Measurements from ENCODE around the gene LHPP.
A peak's percentile ranks its signal among the peaks of the same experiment; 100 is the strongest.

LHPP gene

GRCh38 chr10:124636271-124636995 lies 174.8 kb downstream of the LHPP start:
- H3K4me3 ChIP-seq (ENCODE audit: low read length): no peak overlapping the region
- H3K36me3 ChIP-seq (ENCODE audit: insufficient read depth, low read length): no peaks in the 10 kb centered on the region
- no peak overlapping the region for H3K9ac ChIP-seq (ENCODE audit: low read depth, low read length)
- no peaks in the 10 kb centered on the region for H3K27me3 ChIP-seq (ENCODE audit: control insufficient read depth, insufficient read depth, low read length)
- no peak overlapping the region for H3K4me2 ChIP-seq (ENCODE audit: low read length)
- H3K4me1 ChIP-seq (ENCODE audit: control insufficient read depth, insufficient read depth, low read length): peaks cover 21% of the 10 kb centered on the region
- no peaks in the 10 kb centered on the region for H3K9me3 ChIP-seq (replicated peaks; ENCODE audit: low read length)

GRCh38 chr10:124637091-124637700 lies 175.6 kb downstream of the LHPP start:
- no peak overlapping the region for H3K9ac ChIP-seq (ENCODE audit: low read depth, low read length)
- H3K4me3 ChIP-seq (ENCODE audit: low read length): no peak overlapping the region
- H3K27me3 ChIP-seq (ENCODE audit: control insufficient read depth, insufficient read depth, low read length): no peaks in the 10 kb centered on the region
- H3K9me3 ChIP-seq (replicated peaks; ENCODE audit: low read length): no peaks in the 10 kb centered on the region
- H3K36me3 ChIP-seq (ENCODE audit: insufficient read depth, low read length): no peaks in the 10 kb centered on the region
- no peak overlapping the region for H3K4me2 ChIP-seq (ENCODE audit: low read length)
- H3K4me1 ChIP-seq (ENCODE audit: control insufficient read depth, insufficient read depth, low read length): peaks cover 21% of the 10 kb centered on the region

GRCh38 chr10:124637746-124638145 lies 176.1 kb downstream of the LHPP start:
- H3K36me3 ChIP-seq (ENCODE audit: insufficient read depth, low read length): no peaks in the 10 kb centered on the region
- no peak overlapping the region for H3K4me3 ChIP-seq (ENCODE audit: low read length)
- H3K4me1 ChIP-seq (ENCODE audit: control insufficient read depth, insufficient read depth, low read length): peaks cover 18% of the 10 kb centered on the region
- no peak overlapping the region for H3K4me2 ChIP-seq (ENCODE audit: low read length)
- no peak overlapping the region for H3K9ac ChIP-seq (ENCODE audit: low read depth, low read length)
- no peaks in the 10 kb centered on the region for H3K27me3 ChIP-seq (ENCODE audit: control insufficient read depth, insufficient read depth, low read length)
- no peaks in the 10 kb centered on the region for H3K9me3 ChIP-seq (replicated peaks; ENCODE audit: low read length)

- Histone ChIP-seq H3K4me1 (ENCODE audit: control insufficient read depth, insufficient read depth, low read length) (peaks cover 18% of the 10 kb centered on the region), H3K36me3 (ENCODE audit: insufficient read depth, low read length) (no peaks in the 10 kb centered on the region), H3K27me3 (ENCODE audit: control insufficient read depth, insufficient read depth, low read length) (no peaks in the 10 kb centered on the region), H3K9ac (ENCODE audit: low read depth, low read length) (no peak overlapping the region), H3K9me3 (replicated peaks; ENCODE audit: low read length) (no peaks in the 10 kb centered on the region), H3K4me3 (ENCODE audit: low read length) (no peak overlapping the region), H3K4me2 (ENCODE audit: low read length) (no peak overlapping the region)
Measured at GRCh38 chr10:124639206-124639605, 177.6 kb downstream of the LHPP start.

- Histone ChIP-seq H3K9ac (ENCODE audit: low read depth, low read length) (no peak overlapping the region), H3K9me3 (replicated peaks; ENCODE audit: low read length) (no peaks in the 10 kb centered on the region), H3K27me3 (ENCODE audit: control insufficient read depth, insufficient read depth, low read length) (no peaks in the 10 kb centered on the region), H3K36me3 (ENCODE audit: insufficient read depth, low read length) (no peaks in the 10 kb centered on the region), H3K4me1 (ENCODE audit: control insufficient read depth, insufficient read depth, low read length) (peaks cover 18% of the 10 kb centered on the region), H3K4me2 (ENCODE audit: low read length) (no peak overlapping the region), H3K4me3 (ENCODE audit: low read length) (no peak overlapping the region)
Measured at GRCh38 chr10:124639646-124640045, 178.0 kb downstream of the LHPP start.

GRCh38 chr10:124640056-124640455 lies 178.4 kb downstream of the LHPP start:
- no peaks in the 10 kb centered on the region for H3K27me3 ChIP-seq (ENCODE audit: control insufficient read depth, insufficient read depth, low read length)
- no peaks in the 10 kb centered on the region for H3K9me3 ChIP-seq (replicated peaks; ENCODE audit: low read length)
- peaks cover 18% of the 10 kb centered on the region for H3K4me1 ChIP-seq (ENCODE audit: control insufficient read depth, insufficient read depth, low read length)
- H3K9ac ChIP-seq (ENCODE audit: low read depth, low read length): no peak overlapping the region
- no peaks in the 10 kb centered on the region for H3K36me3 ChIP-seq (ENCODE audit: insufficient read depth, low read length)
- no peak overlapping the region for H3K4me2 ChIP-seq (ENCODE audit: low read length)
- H3K4me3 ChIP-seq (ENCODE audit: low read length): no peak overlapping the region

- Histone ChIP-seq H3K9ac (ENCODE audit: low read depth, low read length) (no peak overlapping the region), H3K4me1 (ENCODE audit: control insufficient read depth, insufficient read depth, low read length) (peaks cover 18% of the 10 kb centered on the region), H3K36me3 (ENCODE audit: insufficient read depth, low read length) (no peaks in the 10 kb centered on the region)
Measured at GRCh38 chr10:124640538-124641231, 179.1 kb downstream of the LHPP start.

GRCh38 chr10:124641282-124642087 lies 179.9 kb downstream of the LHPP start:
- H3K27me3 ChIP-seq (ENCODE audit: control insufficient read depth, insufficient read depth, low read length): no peaks in the 10 kb centered on the region
- no peaks in the 10 kb centered on the region for H3K9me3 ChIP-seq (replicated peaks; ENCODE audit: low read length)
- H3K4me3 ChIP-seq (ENCODE audit: low read length): no peak overlapping the region
- H3K36me3 ChIP-seq (ENCODE audit: insufficient read depth, low read length): no peaks in the 10 kb centered on the region
- H3K9ac ChIP-seq (ENCODE audit: low read depth, low read length): no peak overlapping the region
- H3K4me1 ChIP-seq (ENCODE audit: control insufficient read depth, insufficient read depth, low read length): peaks cover 24% of the 10 kb centered on the region
- H3K4me2 ChIP-seq (ENCODE audit: low read length): peak overlapping the region; percentile 35

More at GRCh38 chr10:124640538-124641231, 179.1 kb downstream of the LHPP start:
- Histone ChIP-seq H3K27me3 (ENCODE audit: control insufficient read depth, insufficient read depth, low read length) (no peaks in the 10 kb centered on the region), H3K9me3 (replicated peaks; ENCODE audit: low read length) (no peaks in the 10 kb centered on the region), H3K4me3 (ENCODE audit: low read length) (no peak overlapping the region), H3K4me2 (ENCODE audit: low read length) (peak overlapping the region; percentile 35)

- H3K4me1 ChIP-seq (ENCODE audit: control insufficient read depth, insufficient read depth, low read length): peaks cover 31% of the 10 kb centered on the region
- H3K27me3 ChIP-seq (ENCODE audit: control insufficient read depth, insufficient read depth, low read length): no peaks in the 10 kb centered on the region
- no peak overlapping the region for H3K9ac ChIP-seq (ENCODE audit: low read depth, low read length)
- no peak overlapping the region for H3K4me2 ChIP-seq (ENCODE audit: low read length)
- H3K36me3 ChIP-seq (ENCODE audit: insufficient read depth, low read length): no peaks in the 10 kb centered on the region
- no peaks in the 10 kb centered on the region for H3K9me3 ChIP-seq (replicated peaks; ENCODE audit: low read length)
- no peak overlapping the region for H3K4me3 ChIP-seq (ENCODE audit: low read length)
Measured at GRCh38 chr10:124642088-124642710, 180.6 kb downstream of the LHPP start.

- Histone ChIP-seq H3K27me3 (ENCODE audit: control insufficient read depth, insufficient read depth, low read length) (no peaks in the 10 kb centered on the region), H3K4me3 (ENCODE audit: low read length) (no peak overlapping the region), H3K9ac (ENCODE audit: low read depth, low read length) (no peak overlapping the region), H3K36me3 (ENCODE audit: insufficient read depth, low read length) (no peaks in the 10 kb centered on the region), H3K4me2 (ENCODE audit: low read length) (no peak overlapping the region), H3K4me1 (ENCODE audit: control insufficient read depth, insufficient read depth, low read length) (peaks cover 44% of the 10 kb centered on the region), H3K9me3 (replicated peaks; ENCODE audit: low read length) (no peaks in the 10 kb centered on the region)
Measured at GRCh38 chr10:124643330-124644009, 181.8 kb downstream of the LHPP start.
